Lung microvascular endothelial cell (primary cell): Measurements from ENCODE around the gene RIC3. TPM values are rescaled to one million over a fixed set of nuclear protein-coding genes. Genes with fewer than 3 reads are reported as not detected.

ENCODE experiments used
- DNase-seq, 2 donors: peaks; one replicate each; pipeline versions ENCODE4 v3.0.0 to v3.0.0-alpha.2; 2010; ENCODE audit warnings: low read depth in 2 of 2
- total RNA-seq: library from RNA; depleted of rRNA; stranded (reverse); fragments of >200 nt; gene quantifications from 2 replicates; pipeline ENCODE4 v1.2.1, GENCODE V29; 2014

Gene RIC3, protein sequence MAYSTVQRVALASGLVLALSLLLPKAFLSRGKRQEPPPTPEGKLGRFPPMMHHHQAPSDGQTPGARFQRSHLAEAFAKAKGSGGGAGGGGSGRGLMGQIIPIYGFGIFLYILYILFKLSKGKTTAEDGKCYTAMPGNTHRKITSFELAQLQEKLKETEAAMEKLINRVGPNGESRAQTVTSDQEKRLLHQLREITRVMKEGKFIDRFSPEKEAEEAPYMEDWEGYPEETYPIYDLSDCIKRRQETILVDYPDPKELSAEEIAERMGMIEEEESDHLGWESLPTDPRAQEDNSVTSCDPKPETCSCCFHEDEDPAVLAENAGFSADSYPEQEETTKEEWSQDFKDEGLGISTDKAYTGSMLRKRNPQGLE
- total RNA-seq: not detected in 2 replicates

DNA sequence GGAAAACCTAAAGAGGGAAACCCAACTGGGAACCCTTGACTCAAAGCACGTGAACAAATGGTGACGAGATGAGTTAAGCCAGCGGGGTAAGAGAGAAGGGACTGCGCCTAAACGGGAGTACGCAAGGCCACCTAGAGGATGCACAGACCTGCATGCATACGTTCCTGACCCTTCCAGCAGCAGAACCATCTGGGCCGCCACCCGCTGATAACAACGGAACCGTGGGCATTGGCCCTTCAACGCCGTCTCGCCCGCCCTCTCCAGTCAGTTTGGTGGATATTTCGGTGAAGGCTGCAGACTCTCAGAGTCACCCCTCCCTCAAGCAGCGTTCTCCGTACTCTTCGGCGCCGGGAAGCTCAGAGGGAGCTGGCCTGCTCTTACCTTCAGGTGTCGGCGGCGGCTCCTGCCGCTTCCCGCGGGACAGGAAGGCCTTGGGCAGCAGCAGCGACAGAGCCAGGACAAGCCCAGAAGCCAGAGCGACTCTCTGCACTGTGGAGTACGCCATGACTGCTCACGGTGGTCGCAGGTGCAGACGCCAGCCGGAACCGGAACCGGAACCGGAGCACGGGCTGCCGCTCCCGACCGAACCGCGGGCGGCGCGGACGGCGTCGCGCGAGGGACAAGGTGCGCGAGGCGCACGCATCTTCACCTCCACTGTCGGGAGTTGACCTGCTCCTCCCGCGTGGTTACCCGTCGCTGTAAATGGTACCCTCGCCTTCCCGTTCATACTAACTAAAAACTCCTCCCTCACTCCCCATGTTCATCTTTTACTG lies at the start of gene RIC3:
Gene RIC3, minus strand, starts transcription at position 541 of the 773 bp plus-strand sequence. Its CDS starts 36 bp downstream, at position 505.
- no peak for DNase-seq

DNA sequence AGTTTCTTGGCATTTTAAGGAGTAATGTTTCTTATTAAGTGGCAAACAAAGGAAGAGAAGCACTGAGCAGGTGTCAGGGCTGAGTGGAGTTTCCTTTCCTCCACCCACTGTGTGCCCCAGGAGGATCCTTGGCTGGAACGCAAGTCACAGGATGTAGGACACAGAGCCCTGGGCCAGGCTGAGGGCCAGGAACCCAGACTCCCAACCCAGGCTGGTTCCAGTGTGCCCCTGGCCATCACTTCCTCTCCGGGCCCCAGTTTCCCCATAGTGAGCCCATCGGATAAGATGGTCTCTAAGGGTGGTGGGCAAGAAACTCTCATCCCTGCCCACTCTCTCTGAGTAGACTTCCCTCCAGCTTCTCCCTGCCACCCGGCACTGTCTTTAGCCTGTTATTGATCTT lies 49.6 kb upstream of the RIC3 start:
- no peak for DNase-seq

DNA sequence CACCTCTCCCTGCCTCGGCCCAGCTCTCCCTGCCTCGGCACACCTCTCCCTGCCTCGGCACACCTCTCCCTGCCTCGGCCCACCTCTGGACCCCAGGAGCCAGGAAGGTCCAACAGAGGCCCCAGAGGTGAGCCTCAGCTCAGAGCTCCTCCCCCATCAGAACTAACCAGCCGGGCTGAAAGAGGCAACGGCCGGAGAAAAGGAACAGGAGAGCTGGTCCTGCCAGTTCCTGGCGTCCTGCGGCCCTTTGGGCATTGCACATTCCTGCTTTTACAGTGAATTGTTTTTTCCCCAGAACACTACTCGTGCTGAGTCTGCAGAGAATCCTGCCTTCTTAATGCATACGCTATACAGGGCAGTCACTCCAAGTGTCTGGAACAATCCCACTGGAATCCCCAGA lies 49.1 kb upstream of the RIC3 start:
- no peak for DNase-seq

DNA sequence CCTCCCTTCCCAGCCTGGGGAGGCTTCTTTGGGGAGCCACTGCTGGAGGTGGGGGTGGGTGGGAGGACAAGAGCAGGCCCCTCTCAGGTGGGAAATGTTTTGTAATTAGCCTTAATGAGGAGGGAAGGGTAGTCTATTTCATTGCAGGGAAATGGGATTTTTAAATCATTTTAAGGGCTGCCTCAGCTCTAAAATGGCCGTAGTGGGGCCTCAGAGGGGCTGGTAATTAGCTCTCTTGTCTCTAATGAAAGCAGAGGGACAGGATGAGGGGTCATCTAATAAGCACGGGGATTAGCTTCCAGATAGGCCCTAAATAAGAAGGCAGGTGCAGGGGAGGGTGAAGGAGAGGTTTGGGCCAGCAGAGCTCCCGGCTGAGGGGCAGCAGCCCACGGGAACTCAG lies 48.3 kb upstream of the RIC3 start:
- DNase-seq: no peak

DNA sequence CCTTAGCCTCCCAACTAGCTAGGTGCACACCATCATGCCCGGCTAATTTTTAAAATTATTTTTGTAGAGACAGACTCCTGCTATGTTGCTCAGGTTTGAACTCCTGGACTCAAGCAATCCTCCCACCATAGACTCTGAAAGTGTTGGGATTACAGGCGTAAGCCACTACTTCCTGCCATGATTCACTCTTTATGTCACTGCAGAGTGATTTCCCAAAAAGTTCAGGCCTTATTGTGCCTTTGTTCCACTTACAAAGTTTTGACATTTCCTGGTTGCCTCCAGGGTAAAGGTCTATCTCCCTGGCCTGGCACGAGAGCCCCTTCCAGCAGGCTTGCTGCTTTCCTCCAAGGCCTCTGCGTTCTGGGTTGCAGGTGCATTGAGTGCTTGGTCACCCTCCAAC lies 44.6 kb upstream of the RIC3 start:
- no peak for DNase-seq

DNA sequence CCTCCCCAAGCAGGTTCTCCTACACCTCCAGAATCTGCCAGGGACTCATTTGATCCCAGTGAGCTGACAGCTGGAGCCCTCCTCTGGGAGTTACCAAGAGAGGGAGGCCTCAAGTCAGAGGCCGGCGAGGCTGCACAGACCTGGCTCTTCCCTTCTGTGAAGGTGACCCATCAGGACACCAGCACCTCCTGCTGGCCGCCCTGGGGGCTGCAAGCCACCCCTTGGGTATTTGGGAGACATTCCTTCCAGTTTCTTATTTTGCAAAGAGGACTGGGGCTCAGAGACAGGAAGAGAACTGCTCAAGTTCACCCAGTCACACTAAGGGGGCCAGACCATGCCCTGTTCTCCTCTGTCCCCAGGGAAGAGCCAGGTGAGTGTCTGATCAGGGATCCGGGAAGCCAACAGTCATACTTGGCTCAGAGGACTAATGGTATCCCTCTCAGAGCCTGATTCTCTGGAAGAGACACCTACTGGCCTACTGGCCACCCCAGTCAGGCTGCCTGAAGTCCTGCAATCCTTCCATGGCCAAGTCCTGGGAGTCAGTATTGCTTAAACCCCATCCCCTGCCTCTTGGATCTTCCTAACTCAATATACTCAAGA lies 40.5 kb upstream of the RIC3 start:
- DNase-seq: peak in 1 of 2 donors; percentile 10

DNA sequence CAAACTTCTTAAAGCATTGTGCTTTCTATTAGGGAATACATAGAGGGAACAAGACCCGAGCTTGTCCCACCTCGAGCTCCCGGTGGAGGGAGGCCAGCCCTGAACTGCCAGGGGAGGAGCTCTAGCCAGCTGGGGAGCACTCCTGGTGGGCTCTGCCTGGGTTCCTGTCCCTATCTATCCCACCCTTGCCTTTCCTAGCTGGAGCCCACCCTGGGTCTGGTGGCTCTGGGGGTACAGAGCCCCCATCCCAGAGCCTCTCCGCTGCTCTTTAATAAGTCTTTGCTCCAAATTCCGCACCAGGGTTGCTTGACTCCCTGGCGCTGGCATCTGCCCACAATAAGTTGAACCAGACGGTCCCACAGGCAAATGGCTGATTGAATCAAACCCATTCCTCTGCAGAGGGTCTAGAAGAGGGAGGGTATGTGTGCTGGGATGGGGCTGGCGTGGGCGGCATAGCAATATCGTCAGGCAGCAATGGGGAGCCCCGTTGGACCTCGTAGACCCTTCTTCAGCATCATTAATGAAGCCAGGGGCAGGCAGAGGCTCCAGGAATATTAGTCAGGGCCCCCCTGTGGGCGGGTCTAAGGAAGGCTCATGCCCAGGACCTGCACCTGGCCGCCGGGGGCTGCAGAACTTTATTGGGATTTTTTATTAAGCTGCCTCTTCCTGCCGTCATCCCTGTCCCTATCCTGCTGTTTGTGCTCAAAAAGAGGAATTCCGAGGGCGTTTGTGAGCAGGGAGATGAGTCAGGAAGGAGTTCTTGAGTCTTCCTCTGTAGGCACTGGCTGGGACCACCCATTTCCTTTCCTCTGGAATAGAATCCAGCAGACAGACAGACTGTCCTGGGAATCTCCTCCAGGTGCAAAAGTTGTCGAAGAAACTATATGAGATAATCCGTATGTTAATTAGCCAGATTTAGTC lies 38.5 kb upstream of the RIC3 start:
- DNase-seq: no peak

DNA sequence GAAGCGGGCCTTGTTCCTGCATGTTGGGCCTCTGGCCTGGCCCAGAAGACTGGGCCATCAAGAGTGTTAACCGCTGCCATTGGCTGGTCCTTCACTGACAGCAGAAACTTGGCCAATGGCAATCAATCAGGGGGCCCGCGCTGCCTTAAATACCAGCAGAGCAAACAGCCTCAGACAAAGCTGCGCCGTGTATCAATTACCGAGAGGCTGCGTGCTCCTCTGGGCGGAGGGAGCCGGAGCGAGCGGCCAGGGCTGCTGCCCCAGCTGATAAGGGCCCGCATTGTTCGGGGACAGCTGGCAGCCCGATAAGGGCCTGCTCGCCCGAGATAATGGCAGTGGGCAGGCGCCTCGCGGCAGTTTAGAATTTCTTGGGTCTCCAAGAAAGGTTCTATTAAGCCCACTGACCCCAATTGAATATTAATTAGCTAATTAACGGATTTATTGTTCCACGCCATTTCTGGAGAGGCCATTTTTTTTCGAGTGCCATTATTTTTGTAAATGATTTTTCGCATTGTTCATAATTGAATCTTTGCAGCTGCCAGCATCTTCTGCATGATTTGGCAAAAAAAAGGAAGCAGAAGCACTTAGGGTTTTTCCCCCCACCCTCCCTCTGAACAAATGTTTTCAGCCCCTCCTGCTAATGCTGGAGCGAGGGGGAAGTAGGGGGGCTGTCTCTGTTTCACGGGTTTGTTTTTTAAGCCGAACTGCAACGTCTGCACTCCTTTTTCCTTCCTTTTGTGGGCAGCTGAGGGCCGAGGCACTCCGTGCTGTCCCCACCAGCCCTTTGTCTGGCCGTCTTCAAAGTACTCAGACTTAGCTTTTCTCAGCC lies 37.6 kb upstream of the RIC3 start:
- peak in 1 of 2 donors; percentile 23 for DNase-seq

DNA sequence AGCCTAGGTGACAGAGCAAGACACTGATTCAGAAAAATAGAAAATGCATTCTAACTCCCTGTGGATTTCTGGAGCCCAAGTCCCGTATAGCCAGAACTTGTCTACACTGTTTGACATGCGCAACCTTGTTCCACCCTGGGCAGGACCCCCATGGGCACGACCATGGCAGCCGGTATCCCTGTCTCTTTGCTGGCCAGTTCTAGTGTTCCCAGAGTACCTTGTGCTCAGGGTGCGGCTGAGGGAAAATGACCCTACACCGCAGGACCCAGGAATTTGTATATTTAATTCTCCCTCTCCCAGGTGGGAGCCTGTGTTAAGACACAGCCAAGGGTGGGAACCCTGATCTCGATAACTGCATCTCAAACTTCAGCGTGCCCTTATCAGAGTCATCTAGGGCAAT lies 36.7 kb upstream of the RIC3 start:
- DNase-seq: no peak

DNA sequence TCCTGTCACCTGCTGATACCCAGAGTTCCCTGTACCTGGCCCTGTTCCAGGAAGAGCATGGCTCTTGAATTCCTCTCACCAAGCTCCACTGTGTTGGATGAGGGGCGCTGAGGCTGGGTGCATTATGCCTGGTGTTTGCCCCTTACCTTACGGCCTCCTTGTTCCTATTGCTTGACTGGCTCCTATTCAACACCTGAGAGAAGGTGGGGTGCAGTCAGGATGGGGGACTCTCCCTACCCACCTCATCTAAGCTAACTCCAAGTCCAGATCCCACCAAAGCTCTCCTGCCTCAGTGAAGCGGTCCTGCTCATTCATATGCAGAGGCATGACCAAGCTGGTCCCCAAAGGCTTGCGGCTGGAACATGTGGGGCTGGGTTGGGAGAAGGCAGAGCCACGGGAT lies 35.8 kb upstream of the RIC3 start:
- no peak for DNase-seq

DNA sequence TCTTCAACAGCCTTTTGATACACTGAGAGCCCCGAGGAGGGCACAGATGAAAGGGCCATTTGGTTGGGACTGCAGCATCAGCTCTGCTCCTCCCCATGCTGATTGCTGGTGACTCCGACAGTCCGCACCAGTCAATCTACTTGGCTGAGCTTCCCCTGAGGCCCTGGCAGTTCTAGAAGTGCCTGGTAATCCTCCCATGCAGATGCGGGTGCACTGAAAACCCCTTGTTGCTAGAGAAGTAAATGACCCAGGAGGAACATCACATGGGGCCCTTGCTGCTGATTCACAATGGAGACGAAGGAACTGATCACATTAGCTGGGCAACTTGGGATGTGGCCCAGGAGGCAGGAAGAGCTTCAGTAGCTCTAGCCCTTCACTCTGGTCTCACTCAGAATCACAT lies 35.2 kb upstream of the RIC3 start:
- no peak for DNase-seq

DNA sequence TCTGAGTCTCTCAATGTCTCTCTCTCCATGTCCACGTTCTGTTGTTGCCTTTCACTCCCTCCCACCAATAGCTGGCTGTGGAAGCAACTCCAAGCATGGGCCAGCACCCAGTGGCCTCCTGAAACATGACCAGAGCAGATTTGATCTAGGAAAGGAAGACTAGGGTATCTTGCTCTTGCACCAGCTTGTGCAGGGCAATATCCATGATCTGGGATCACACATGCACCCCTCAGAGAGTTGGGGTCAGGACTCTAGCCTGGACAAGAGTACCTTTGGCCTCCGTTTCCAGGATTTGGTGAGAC lies 34.5 kb upstream of the RIC3 start:
- DNase-seq: no peak

DNA sequence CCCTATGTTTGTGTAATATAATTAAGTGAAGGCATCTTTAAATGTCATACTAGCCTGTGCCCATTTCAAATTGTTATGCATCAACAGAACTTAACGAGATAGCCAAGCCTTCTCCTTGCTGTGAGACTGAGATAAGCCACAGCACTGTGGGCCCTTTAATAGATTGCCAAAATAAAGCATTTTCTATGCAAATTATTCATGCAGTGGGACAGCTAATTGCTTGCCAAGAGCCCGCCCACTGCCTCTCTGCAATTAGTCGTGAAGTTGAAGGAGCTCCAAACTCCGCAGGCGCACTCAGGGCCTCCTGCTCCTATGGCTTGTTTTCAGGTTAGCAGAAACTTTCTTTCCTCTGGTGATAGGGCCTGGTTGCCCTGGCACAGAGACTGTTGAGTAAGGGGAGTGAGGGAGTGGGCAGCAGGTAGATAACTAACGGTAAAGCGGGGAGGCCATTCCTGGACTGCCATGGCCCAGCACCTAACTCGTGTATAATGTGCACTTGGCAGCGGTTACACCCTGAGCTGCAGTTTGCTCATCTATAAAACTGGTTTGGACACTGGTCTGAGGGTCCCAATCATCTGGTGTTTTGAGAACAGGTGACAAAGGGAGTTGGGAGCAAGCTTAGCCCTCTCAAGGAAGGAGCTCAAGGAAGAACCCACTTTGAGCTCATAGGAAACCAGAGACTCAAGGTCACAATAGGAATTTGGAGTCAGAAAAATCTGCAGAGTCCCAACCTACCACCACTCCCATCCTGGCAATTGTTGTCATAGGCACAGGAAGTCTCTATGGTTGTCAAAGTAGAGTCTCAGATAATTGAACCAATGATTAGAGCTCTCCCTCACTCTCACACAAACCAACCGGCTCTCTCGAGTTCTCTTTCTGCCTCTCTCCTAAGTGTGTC lies 33.9 kb upstream of the RIC3 start:
- no peak for DNase-seq

DNA sequence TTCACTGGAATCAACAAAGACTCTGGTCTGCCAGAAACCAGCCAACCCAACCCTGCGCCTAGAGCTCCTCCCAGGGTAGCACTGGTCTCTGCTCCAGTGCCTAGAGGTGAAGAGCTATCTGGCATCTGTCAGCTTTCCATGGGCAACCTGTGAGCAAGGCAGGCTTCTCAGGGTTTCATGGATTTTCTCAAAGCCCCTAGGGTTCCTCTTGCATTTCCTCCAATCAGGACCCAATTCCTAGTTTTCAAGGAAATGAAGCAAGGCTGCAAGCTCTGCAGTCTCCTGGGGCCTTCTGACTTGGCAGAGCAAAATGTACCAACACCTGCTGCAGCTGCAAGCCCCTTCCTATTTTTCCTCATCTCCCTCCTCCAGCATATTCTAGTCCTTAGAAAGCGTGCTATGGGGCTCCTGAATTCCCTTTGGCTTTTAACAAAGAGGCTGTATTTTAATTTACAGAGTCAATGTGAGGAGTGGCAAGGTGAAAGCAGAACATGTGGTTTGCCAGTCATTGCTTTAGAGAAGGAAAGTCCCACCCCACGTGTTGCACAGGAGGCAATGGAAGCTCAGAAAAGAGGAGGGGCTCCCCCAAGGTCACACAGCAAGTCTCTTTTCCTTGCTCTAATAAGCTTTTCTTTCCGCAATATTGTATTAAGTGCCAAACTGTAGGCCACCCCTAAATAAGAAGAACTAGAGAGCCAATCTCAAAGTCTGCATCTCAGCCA lies 33.0 kb upstream of the RIC3 start:
- DNase-seq: no peak

DNA sequence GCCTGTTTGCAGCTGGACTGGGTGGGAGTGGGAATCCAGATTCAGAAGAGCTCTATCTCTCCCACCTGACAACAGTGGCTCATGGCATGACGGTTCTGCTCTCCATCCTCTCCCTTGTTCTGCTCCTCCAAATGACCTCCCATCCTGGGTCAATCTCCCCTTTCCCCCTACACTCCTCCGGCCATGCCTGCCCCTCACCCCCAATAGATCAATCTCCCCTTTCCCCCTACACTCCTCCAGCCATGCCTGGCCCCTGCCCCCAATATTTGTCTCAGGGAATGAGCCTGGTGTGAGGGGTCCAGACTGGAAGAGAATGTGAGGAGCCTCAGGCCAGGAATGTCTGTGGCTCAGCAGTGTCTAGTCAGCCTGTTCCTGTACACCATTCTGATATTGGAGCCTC lies 30.9 kb upstream of the RIC3 start:
- no peak for DNase-seq

DNA sequence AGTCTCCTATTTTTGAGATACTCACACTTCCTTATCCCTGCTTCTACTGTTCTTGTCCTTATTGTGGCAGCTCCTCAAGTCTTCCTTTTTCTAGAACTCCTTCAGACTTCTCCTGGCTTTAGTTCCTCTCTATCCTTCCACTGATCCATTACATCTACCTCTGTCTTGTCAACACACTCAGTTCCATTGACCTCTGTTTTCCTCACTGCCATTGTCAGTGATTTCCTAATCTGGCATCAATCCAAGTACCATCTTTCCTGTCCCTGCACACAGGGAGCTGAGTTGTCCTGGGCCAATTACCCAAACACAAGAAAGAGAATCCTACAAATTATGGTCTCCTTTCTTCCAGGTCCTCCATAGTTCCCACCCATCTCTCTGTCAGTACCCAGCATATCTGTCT lies 27.9 kb upstream of the RIC3 start:
- DNase-seq: peak in 1 of 2 donors; percentile 66

DNA sequence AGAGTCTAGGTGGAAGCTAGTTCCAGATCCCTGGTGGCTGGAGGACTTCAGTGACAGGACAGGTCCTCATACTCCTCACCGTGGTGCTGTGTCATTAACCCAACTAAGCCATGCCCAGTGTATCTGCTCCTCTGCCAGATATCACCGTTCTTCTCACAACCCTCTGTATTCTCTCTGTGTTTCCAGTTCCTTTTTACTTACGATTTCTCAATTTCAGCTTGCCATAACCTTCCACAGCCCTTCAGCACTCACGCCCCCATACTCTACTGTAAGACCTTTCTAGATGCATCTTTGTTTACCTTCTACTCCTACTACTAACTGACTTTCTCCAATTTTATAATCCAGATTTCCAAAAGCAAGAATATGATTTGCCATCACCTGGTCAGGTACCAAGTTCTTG lies 26.1 kb upstream of the RIC3 start:
- DNase-seq: no peak

DNA sequence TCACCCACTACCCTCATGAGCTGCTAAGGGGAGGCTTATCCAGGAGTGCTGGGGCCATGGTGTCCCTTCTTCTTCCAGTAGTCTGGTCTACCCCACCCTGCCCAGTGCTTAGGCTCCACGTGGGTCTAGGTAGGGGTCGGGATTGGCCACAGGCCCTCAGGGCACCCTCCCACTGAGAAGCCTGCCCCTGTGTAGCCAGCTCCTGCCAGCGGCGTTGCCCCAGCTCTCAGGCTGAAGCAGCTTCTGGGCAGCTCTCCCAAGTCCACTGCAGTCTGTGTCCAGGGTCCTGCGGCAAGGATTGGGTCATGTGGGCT lies 24.0 kb upstream of the RIC3 start:
- no peak for DNase-seq
